Adrenal gland (tissue), 5 donors: ENCODE measurements around the gene TRAPPC12.

Experiments used
- CTCF ChIP-seq, 6 experiments: fragments of 450-650 bp in 4 of 6; fragments of 200-600 bp in 2 of 6; sonication (generic) in 1 of 6; IDR thresholded peaks; 1 replicate in 5 of 6; 2 replicates in 1 of 6; pipeline versions ENCODE4 v1.5.1 to v1.8.0; 2016 to 2021; ENCODE audit warnings: antibody characterized with exemption in 6 of 6, mild to moderate bottlenecking in 2 of 6, moderate library complexity in 1 of 6
- POLR2A ChIP-seq, 2 donors: fragments of 450-650 bp; IDR thresholded peaks; one replicate each; pipeline ENCODE4 v1.6.1; 2017; ENCODE audit warnings: antibody characterized with exemption in 2 of 2, mild to moderate bottlenecking in 2 of 2, moderate library complexity in 1 of 2
- donor health status: DM: no; HTN: no; CAD: no.

GRCh38 chr2:3463186-3463835 is 83.8 kb downstream of the TRAPPC12 start:
- TF ChIP-seq POLR2A (IDR thresholded peaks at IDR 0.05) (no peak), CTCF (IDR thresholded peaks at IDR 0.05) (no peak)
